GM12874 (cell line): ENCODE data around the gene ST14.

Experiments used
- TF ChIP-seq, protein P1 (sequence below): IDR thresholded peaks from 2 replicates; pipeline ENCODE4 v1.5.1; 2011; ENCODE audit warnings: low read depth, mild to moderate bottlenecking, control low read depth, low read length, moderate library complexity; ENCODE audit not compliant: insufficient read depth

ST14 gene

DNA sequence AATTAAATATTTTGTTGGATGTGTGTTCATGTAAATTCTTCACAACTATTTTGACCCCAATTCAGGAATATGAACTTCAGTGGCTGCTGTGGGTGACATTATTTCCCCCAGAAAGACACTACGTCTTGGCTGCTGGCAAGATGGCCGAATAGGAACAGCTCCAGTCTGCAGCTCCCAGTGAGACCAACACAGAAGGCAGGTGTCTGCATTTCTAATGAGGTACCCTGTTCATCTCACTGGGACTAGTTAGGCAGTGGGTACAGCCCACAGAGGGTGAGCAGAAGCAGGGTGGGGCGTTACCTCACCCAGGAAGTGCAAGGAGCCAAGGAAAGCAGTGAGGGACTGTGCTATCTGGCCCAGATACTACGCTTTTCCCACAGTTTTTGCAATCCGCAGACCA is 89.8 kb downstream of the ST14 start:
- TF ChIP-seq, protein P1, sequence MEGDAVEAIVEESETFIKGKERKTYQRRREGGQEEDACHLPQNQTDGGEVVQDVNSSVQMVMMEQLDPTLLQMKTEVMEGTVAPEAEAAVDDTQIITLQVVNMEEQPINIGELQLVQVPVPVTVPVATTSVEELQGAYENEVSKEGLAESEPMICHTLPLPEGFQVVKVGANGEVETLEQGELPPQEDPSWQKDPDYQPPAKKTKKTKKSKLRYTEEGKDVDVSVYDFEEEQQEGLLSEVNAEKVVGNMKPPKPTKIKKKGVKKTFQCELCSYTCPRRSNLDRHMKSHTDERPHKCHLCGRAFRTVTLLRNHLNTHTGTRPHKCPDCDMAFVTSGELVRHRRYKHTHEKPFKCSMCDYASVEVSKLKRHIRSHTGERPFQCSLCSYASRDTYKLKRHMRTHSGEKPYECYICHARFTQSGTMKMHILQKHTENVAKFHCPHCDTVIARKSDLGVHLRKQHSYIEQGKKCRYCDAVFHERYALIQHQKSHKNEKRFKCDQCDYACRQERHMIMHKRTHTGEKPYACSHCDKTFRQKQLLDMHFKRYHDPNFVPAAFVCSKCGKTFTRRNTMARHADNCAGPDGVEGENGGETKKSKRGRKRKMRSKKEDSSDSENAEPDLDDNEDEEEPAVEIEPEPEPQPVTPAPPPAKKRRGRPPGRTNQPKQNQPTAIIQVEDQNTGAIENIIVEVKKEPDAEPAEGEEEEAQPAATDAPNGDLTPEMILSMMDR, result no peak
